ENCODE results near the gene ETFBKMT.
"Not testable (repeated sequence)": the region's sequence is repeated elsewhere in the genome, so short reads cannot be mapped to it uniquely, and the experiment has no call there.

Gene ETFBKMT

GRCh38 chr12:31715283-31715825, 55.9 kb downstream of the ETFBKMT start:
- in situ Hi-C loops (cut with HindIII; ENCODE audit: low sequenced_read_pairs): no loop called here

GRCh38 chr12:31716998-31717397, 57.5 kb downstream of the ETFBKMT start:
- in situ Hi-C loops (cut with HindIII; ENCODE audit: low sequenced_read_pairs): not testable (repeated sequence)

GRCh38 chr12:31718542-31719198, 59.2 kb downstream of the ETFBKMT start:
- in situ Hi-C loops (cut with HindIII; ENCODE audit: low sequenced_read_pairs): not testable (repeated sequence)

GRCh38 chr12:31722580-31722979, 63.1 kb downstream of the ETFBKMT start:
- in situ Hi-C loops (cut with HindIII; ENCODE audit: low sequenced_read_pairs): no loop called here

All from DLD1 (cell line).